ENCODE results near the gene PBX4.
"Not testable (repeated sequence)": the region's sequence is repeated elsewhere in the genome, so short reads cannot be mapped to it uniquely, and the experiment has no call there.

PBX4 gene

GRCh38 chr19:19618219-19619051 is at the start of gene PBX4:
TSS of gene PBX4 (minus strand) at chr19:19618687. CDS start at chr19:19618629, 58 bp downstream.
- DNase-seq (ENCODE audit: low read depth in 1 of 2, low spot score in 1 of 2), result peak; percentile 98

GRCh38 chr19:19665420-19665948 is 47.0 kb upstream of the PBX4 start:
- DNase-seq (ENCODE audit: low read depth in 1 of 2, low spot score in 1 of 2), result not testable (repeated sequence)

GRCh38 chr19:19663256-19664120 is 45.0 kb upstream of the PBX4 start, which contains the start of gene ATP13A1:
TSS of gene ATP13A1 (minus strand) at chr19:19663676. CDS start at chr19:19663666, 10 bp downstream.
- peak; percentile 88 to 89 for DNase-seq (ENCODE audit: low read depth in 1 of 2, low spot score in 1 of 2)

GRCh38 chr19:19662871-19663255 is 44.4 kb upstream of the PBX4 start:
- DNase-seq (ENCODE audit: low read depth in 1 of 2, low spot score in 1 of 2), result no peak

GRCh38 chr19:19662344-19662743 is 43.9 kb upstream of the PBX4 start:
- no peak for DNase-seq (ENCODE audit: low read depth in 1 of 2, low spot score in 1 of 2)

GRCh38 chr19:19661675-19662251 is 43.3 kb upstream of the PBX4 start:
- DNase-seq (ENCODE audit: low read depth in 1 of 2, low spot score in 1 of 2), result no peak

GRCh38 chr19:19661141-19661674 is 42.7 kb upstream of the PBX4 start:
- no peak for DNase-seq (ENCODE audit: low read depth in 1 of 2, low spot score in 1 of 2)

GRCh38 chr19:19659646-19660245 is 41.3 kb upstream of the PBX4 start:
- DNase-seq (ENCODE audit: low read depth in 1 of 2, low spot score in 1 of 2), result no peak

GRCh38 chr19:19657397-19657783 is 38.9 kb upstream of the PBX4 start:
- DNase-seq (ENCODE audit: low read depth in 1 of 2, low spot score in 1 of 2), result no peak

- DNase-seq (ENCODE audit: low read depth in 1 of 2, low spot score in 1 of 2), result no peak
These were observed 38.2 kb upstream of the PBX4 start for GRCh38 chr19:19656451-19657396.

GRCh38 chr19:19655641-19656343 is 37.3 kb upstream of the PBX4 start:
- DNase-seq (ENCODE audit: low read depth in 1 of 2, low spot score in 1 of 2), result no peak

- DNase-seq (ENCODE audit: low read depth in 1 of 2, low spot score in 1 of 2), result no peak
These were observed 36.6 kb upstream of the PBX4 start for GRCh38 chr19:19655051-19655594.

- DNase-seq (ENCODE audit: low read depth in 1 of 2, low spot score in 1 of 2), result no peak
These were observed 36.0 kb upstream of the PBX4 start for GRCh38 chr19:19654441-19654840.

GRCh38 chr19:19653597-19654147 is 35.2 kb upstream of the PBX4 start:
- DNase-seq (ENCODE audit: low read depth in 1 of 2, low spot score in 1 of 2), result no peak

- DNase-seq (ENCODE audit: low read depth in 1 of 2, low spot score in 1 of 2), result no peak
These were observed 34.2 kb upstream of the PBX4 start for GRCh38 chr19:19652482-19653295.

GRCh38 chr19:19651076-19651475 is 32.6 kb upstream of the PBX4 start:
- DNase-seq (ENCODE audit: low read depth in 1 of 2, low spot score in 1 of 2), result no peak

GRCh38 chr19:19650331-19650730 is 31.8 kb upstream of the PBX4 start:
- no peak for DNase-seq (ENCODE audit: low read depth in 1 of 2, low spot score in 1 of 2)
